ENCODE results near the gene TATDN2. TPM values are rescaled to one million over a fixed set of nuclear protein-coding genes. Genes with fewer than 3 reads are reported as not detected.

TATDN2 gene
- total and polyA plus RNA-seq, 9 of the 15 experiments (the other 6 are each of a cell fraction or from before 2014, with no cell fraction given): 5.2 to 44.7 (median 25.8) TPM

GRCh38 chr3:10204921-10205320 is 43.3 kb upstream of the TATDN2 start (continued):
- TF ChIP-seq ZNF318 (IDR thresholded peaks at IDR 0.05; ENCODE audit: borderline replicate concordance in 1 of 2, low read depth in 1 of 2) (no peak), TRIM25 (IDR thresholded peaks at IDR 0.05; ENCODE audit: borderline replicate concordance) (no peak), POLR2H (tag; IDR thresholded peaks at IDR 0.05; ENCODE audit: low read depth) (no peak), ASH1L (IDR thresholded peaks at IDR 0.05; ENCODE audit: borderline replicate concordance, low read depth, partially characterized antibody) (no peak)

All from K562 (cell line).